NCI-H2171 (cell line): ENCODE data around the gene LYST.
"Not testable (repeated sequence)": the region's sequence is repeated elsewhere in the genome, so short reads cannot be mapped to it uniquely, and the experiment has no call there.

Source experiments
- DNase-seq: peaks from one replicate; lab custom pipeline; 2025; lab: John Stamatoyannopoulos, UW

The LYST gene

DNA sequence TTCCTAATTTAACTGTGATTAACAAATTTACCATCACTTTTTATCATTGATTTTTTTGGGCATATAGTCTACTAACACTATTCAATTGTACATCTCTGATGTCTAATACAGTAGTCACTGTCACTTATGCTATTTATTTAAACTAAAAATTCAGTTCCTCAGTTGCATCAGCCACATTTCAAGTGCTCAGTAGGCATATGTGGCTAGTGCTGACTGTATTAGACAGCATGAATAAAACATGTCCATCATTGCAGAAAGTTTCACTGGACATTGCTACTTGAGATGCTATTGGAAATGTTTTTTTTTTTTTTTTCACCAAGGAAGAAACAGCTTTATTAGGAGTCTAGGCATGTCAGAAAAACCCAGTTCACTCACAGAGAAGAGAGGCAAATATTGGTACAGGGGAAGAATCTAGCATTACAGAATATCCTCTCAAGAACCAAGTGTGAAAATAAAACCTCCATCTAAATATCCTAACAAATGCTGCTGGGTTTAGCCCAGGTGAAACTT, 109.1 kb downstream of the LYST start:
- DNase-seq: no peak

DNA sequence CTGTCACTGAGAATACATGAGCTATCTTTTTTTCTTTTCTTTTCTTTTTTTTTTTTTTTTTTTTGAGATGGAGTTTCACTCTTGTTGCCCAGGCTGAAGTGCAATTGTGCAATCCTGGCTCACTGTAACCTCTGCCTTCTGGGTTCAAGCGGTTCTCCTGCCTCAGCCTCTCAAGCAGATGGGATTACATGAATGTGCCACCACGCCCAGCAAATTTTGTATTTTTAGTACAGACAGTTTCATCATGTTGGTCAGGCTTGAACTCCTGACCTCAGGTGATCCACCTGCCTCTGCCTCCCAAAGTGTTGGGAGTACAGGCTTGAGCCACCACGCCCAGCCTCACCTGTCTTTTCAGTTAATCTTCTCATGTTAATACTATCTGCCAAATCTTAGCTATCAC, 112.5 kb downstream of the LYST start:
- DNase-seq: not testable (repeated sequence)

DNA sequence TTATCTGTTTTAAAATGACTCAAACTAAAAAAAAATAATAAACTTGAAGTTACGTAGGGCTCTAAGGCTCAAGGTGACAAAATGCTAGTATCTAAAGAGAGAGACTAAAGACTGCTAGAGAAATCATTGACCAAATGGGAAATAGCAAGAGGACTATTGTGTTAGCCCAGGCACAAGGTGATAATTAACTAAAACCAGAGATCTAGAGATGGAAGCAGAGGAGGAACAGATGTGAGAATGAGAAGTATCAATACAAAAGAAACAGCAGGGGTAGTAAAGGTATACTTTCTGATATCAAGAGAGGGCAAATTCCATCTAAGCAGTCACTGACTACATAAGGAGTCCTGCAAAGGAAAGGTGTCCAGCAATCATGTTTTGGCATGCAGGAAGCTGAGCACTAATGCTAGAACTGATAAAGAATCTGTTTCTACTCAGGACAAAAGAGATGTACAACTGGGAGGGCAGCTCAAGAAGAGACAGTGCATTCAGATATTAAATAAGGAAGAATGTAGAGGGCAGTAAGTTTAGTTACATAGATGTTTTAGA, 116.9 kb downstream of the LYST start:
- DNase-seq: no peak

- DNase-seq: no peak
These were observed 118.0 kb downstream of the LYST start for GRCh38 chr1:235748747-235749146.

DNA sequence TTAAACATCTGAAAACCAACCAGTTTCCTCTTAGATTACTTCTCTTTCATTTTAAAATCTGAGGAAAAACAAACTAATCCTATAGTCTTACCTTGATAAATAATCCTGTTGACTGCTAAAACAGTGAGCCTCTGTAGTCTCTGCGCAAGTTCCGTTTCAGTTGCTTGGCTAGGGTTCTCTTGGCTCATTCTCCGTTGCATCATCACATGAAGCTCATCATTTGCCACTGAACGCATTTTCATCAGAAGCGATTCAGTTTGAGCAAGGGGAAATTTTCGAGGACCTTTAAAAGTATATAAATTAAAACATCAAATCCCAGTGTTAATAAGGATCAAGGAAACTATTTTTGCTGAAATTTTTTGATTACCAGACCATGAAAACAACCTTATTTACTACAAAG, 120.5 kb downstream of the LYST start:
- no peak for DNase-seq

DNA sequence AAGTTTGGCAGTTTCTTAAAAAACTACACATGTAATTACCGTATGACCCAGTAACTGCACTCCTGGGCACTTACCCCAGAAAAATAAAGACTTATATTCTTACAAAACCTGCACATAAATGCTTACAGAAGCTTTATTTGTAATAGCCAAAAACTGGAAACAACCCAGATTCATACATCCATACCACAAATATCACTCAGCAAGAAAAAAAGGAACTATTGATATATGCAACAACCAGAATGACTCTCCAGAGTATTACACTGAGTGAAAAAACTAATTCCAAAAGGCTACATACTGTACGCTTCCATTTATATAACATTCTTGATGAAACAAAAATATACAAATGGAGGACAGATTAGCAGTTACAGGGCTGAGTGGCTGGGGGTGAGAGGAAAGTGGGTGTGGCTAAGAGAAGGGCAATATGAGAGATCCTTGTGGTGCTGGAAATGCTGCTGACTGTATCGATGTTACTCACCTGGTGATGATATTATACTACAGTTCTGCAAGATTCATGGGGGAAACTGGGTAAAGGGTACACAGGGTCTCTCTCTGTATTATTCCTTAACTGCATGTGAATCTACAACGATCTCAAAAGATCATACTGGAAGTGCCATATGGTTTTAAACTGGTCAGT, 121.1 kb downstream of the LYST start:
- DNase-seq: no peak

GRCh38 chr1:235742914-235743599, 123.6 kb downstream of the LYST start:
- no peak for DNase-seq

- DNase-seq: no peak
These were observed 125.4 kb downstream of the LYST start for GRCh38 chr1:235741294-235741693.

- DNase-seq: no peak
These were observed 127.1 kb downstream of the LYST start for GRCh38 chr1:235739631-235740030.

DNA sequence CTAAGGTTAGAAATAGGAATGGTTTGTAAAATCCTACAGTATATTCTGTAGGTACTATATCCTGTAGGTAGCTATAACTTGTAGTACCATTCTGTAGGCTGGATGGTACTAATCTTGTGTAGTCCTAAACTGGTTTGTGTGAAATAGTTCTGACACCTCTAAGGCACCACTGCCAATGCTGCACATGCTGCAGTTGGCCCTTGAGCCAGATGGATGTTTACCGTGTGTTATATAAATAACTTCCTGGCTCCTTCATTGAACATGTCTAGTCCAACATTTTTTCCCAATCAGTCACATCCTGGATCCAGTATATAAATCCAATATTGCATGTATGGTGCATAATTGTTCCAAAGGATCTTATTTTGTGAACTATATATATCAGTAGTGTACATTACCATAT, 127.6 kb downstream of the LYST start:
- no peak for DNase-seq

GRCh38 chr1:235737751-235738150, 129.0 kb downstream of the LYST start:
- DNase-seq: no peak

DNA sequence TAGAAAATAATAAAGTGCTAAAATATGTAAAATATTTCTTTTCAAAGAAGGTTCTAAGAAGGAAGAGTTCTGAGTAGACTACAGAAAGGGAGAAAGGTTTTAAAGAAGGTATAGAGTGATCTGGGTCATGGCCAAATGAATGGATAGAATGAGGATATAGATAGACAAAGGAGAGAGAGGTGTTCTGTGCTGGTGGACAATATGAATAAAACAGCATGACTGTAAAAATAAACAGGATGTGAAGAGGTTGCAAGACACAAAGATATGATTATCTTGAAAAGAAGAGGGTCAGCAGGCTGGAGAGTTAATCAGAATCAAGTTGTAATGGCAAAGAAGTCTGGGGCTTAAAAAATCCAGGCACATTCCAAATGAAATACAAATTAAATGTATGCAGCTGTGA, 130.4 kb downstream of the LYST start:
- no peak for DNase-seq

- DNase-seq: no peak
These were observed 131.1 kb downstream of the LYST start for GRCh38 chr1:235735621-235736020.

GRCh38 chr1:235734335-235734734, 132.4 kb downstream of the LYST start:
- no peak for DNase-seq

GRCh38 chr1:235730007-235730406, 136.7 kb downstream of the LYST start:
- DNase-seq: no peak

DNA sequence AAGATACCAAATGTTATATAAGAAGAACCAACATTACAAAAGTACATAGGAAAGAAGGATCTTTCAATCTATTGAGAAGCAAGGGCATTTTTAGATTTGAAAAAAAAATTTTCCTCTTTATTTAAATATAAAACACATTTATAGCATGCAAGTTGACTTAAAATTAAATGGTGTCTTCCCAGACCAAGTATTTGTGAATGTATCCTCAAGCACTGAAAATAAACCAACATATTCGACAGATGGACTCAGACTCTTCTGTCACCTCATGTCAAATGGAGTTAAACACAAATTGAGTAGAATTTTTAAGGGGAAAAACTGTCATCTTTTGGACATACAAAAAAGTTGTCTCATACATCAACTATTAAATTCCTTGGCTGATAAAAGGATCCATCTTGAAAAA, 140.1 kb downstream of the LYST start:
- no peak for DNase-seq

DNA sequence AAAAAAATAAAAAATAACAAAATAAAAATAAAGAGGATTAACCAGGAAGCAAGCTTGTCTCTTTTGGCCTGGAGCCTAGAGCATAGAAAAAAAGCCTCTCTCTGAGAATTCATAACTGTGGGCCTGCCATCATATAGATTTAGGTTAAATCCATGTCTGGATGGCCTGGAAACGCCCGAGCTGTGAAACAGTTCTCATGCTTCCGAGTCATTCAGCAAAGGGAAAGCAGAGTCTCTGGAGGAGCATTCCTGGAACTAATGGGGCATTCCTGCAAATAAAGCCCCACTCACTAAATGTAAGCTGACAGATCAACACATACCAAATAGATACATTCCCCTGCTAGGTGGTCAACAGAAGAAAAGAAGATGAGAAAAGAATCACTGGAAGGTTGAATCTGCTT, 141.3 kb downstream of the LYST start:
- no peak for DNase-seq

DNA sequence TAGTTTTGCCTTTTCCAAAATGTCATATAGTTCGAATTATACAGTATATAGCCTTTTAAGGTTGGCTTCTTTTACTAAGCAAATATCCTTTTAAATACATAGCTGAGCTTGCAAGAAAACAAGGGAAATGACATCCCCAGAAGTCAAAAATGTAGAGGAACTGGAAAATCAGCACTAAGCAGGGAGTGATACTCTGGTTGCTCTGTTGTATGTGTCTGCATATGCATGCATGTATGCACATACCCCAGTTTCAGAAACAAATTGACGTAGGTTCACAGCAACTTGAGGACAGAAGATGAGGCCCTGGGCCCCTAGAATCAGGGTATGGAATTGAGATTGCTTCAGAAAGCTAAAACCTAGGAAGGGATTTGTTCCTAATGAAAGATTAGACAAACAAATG, 142.0 kb downstream of the LYST start:
- no peak for DNase-seq

DNA sequence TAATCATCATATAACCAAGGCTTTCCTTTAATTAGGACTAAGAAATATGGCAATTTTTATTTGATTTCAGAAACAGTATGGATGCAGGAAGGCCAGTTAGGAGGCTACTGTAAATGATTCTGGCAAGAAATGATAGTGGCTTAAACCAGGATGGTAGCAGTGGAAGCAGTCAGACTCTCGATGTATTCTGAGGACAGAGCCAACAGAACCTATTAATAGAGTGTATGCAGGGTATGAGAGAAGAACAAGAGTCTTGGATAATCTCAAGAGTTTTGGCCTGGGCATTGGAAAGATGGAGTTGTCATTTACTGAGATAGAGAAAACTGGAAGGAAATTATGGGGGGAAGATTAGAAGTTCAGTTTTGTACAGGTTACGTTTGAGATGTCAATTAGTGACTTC, 143.8 kb downstream of the LYST start:
- no peak for DNase-seq

DNA sequence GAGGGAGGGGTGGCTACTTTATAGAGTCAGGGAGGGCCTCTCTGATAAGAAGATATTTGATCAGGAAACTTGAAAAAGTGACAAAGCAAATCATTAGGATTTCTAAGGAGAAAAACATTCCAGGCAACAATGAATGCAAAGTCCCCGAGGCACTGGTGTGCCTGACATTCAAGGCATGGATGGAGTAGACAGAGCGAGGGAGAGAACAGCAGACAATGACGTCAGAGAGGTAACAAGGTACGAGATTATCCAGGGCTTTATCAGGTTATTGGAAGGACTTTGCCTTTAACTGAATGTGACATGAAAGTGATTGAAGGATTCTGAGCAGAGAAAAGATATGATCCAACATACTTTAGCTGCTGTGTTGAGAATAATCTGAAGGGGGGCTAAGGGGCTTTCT, 144.7 kb downstream of the LYST start:
- DNase-seq: no peak

- no peak for DNase-seq
These were observed 146.2 kb downstream of the LYST start for GRCh38 chr1:235720544-235720943.

DNA sequence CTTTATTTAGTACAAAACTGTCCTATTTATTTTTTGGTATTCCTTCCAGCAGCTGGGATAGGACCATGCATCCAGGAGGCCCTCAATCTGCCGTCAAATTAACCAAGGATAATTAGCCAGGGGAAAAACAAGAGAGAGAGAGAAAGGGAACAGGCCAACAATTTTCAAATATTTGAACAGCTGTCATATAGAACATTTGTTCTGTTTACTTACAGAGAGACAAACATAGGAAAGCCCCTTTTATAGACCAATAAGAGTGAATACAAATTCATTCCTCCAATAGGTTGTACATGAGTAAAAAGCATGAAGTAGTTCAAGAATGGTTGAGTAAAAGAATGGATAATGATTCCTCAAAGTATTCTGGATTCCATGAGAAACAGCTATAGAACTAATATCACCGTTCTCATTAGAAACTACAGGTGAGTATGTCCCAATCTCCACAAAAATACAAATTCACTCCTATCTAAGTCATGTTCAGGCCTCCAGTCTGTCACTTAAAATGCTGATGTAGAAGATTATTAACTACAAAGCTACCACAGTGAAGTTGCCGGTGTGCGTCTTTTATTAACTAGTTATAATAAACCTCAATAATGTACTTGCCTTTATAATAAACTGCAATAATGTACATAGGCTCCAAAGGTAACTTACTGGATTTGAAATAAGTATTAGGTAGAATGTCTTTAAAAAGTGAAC, 152.4 kb downstream of the LYST start:
- DNase-seq: peak; percentile 69

- DNase-seq: no peak
These were observed 153.9 kb downstream of the LYST start for GRCh38 chr1:235712812-235713211.
